Large intestine (tissue), 3 donors: ENCODE measurements around the gene IGSF3. TPM values are rescaled to one million over a fixed set of nuclear protein-coding genes. Genes with fewer than 3 reads are reported as not detected.

Experiments
- DNase-seq, 2 donors: peaks; one replicate each; pipeline versions ENCODE4 v3.0.0 to v3.0.0-alpha.2; 2013
- H3K27ac ChIP-seq: one replicate; pipeline ENCODE4 v1.5.1; 2013; ENCODE audit warnings: low read length
- H3K27me3 ChIP-seq: 2 replicates; pipeline ENCODE4 v1.6.1; 2013; ENCODE audit warnings: low read length; ENCODE audit not compliant: control insufficient read depth, insufficient read depth
- H3K36me3 ChIP-seq: 2 replicates; pipeline ENCODE4 v1.6.1; 2013; ENCODE audit warnings: low read length; ENCODE audit not compliant: control insufficient read depth, insufficient read depth
- H3K4me1 ChIP-seq: one replicate; pipeline ENCODE4 v1.6.1; 2013; ENCODE audit warnings: low read length; ENCODE audit not compliant: control insufficient read depth, insufficient read depth
- H3K4me3 ChIP-seq: one replicate; pipeline ENCODE4 v1.5.1; 2013; ENCODE audit warnings: low read length
- H3K9me3 ChIP-seq: one replicate; pipeline ENCODE4 v1.6.1; 2013; ENCODE audit warnings: mild to moderate bottlenecking, low read depth, low read length, moderate library complexity; ENCODE audit not compliant: control insufficient read depth
- WGBS: methylation state at CpG from one replicate; pipeline ENCODE4 v1.1.5; 2013; ENCODE audit warnings: low lambda C conversion rate; ENCODE audit not compliant: insufficient coverage; 5-methylcytosine and 5-hydroxymethylcytosine counted together
- polyA plus RNA-seq: library from polyadenylated mRNA; unstranded; fragments of 120-200 nt; gene quantifications from one replicate; pipeline ENCODE4 v1.2.1, GENCODE V29; 2013

IGSF3 gene
- polyA plus RNA-seq, 1 donor = 36.1 TPM

DNA sequence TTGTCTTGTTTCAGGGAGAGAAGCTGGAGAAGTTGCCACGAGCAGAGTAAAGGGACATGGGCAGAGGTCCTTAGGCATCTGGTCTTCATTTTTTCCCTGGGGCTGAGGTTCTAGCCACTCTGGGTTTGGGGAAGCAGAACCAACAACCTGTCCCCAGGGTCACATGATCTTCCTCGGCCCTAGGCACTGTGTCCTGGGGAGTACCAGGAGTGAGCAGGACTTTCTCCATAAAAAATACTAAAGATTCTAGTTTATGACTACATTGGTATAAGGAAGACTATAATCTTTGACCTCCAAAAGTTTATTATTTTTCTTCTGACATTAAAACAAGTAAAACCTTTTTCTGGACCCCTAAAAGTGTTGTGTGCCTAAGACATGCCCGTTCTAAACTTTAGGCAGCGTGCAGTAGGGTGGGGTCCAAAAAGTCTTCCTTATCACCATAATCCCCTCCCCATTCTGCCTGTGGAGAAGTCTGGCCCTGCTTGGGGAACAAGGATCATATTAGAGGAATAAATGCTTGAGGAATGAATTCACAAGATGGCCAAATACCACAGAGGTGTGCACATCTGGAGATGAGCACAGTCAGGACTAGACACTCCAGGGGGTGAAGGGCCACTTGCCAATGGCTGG lies 19.3 kb upstream of the IGSF3 start:
- no peak overlapping the region for H3K4me3 ChIP-seq
- no peak for DNase-seq
- H3K27me3 ChIP-seq = no peaks in the 10 kb centered on the region
- peaks cover 5% of the 10 kb centered on the region for H3K4me1 ChIP-seq
- H3K36me3 ChIP-seq = no peaks in the 10 kb centered on the region
- no peaks in the 10 kb centered on the region for H3K9me3 ChIP-seq
- WGBS = no CpG with 5 or more reads among the region's 4 CpGs
- no peak overlapping the region for H3K27ac ChIP-seq

GRCh38 chr1:116686175-116686574 lies 18.6 kb upstream of the IGSF3 start:
- no peak for DNase-seq
- H3K27ac ChIP-seq = no peak overlapping the region
- H3K4me3 ChIP-seq = no peak overlapping the region
- no peaks in the 10 kb centered on the region for H3K9me3 ChIP-seq
- H3K4me1 ChIP-seq = peaks cover 5% of the 10 kb centered on the region
- WGBS = no CpG with 5 or more reads among the region's 7 CpGs
- no peaks in the 10 kb centered on the region for H3K36me3 ChIP-seq
- no peaks in the 10 kb centered on the region for H3K27me3 ChIP-seq

DNA sequence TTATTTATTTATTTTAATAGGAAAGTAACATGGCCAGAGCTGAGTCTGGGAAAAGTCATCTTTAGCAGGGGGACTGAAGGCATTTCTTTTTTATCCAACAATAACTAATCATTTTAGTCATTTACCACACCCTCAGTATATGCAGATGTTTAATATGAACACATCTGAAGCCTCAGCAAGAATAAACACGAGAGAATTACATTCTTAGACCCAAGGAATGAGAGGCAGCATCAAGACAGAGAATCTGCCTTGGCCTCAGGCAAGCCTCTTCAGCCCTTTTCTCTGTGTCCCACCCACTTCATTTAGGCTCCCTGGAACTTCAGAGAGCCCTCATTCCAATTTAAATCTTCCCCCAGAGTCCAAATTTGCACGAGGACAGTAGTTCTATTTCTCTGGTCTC lies 17.0 kb upstream of the IGSF3 start:
- WGBS = no CpG with 5 or more reads among the region's 2 CpGs
- Histone ChIP-seq H3K36me3 (no peaks in the 10 kb centered on the region), H3K9me3 (no peaks in the 10 kb centered on the region), H3K27me3 (no peaks in the 10 kb centered on the region), H3K27ac (no peak overlapping the region), H3K4me1 (no peaks in the 10 kb centered on the region), H3K4me3 (no peak overlapping the region)
- DNase-seq = no peak

GRCh38 chr1:116682641-116683221 lies 15.2 kb upstream of the IGSF3 start:
- no peaks in the 10 kb centered on the region for H3K9me3 ChIP-seq
- no peaks in the 10 kb centered on the region for H3K4me1 ChIP-seq
- DNase-seq = no peak
- H3K4me3 ChIP-seq = no peak overlapping the region
- no peaks in the 10 kb centered on the region for H3K27me3 ChIP-seq
- H3K27ac ChIP-seq = no peak overlapping the region
- H3K36me3 ChIP-seq = no peaks in the 10 kb centered on the region
- WGBS = 80% methylated on average over 1 of the region's 4 CpGs

GRCh38 chr1:116681343-116681899 lies 13.9 kb upstream of the IGSF3 start:
- no CpG with 5 or more reads among the region's 1 CpG for WGBS
- no peak overlapping the region for H3K4me3 ChIP-seq
- no peak for DNase-seq
- no peaks in the 10 kb centered on the region for H3K4me1 ChIP-seq
- H3K27ac ChIP-seq = no peak overlapping the region
- H3K9me3 ChIP-seq = no peaks in the 10 kb centered on the region
- H3K36me3 ChIP-seq = no peaks in the 10 kb centered on the region
- H3K27me3 ChIP-seq = no peaks in the 10 kb centered on the region

DNA sequence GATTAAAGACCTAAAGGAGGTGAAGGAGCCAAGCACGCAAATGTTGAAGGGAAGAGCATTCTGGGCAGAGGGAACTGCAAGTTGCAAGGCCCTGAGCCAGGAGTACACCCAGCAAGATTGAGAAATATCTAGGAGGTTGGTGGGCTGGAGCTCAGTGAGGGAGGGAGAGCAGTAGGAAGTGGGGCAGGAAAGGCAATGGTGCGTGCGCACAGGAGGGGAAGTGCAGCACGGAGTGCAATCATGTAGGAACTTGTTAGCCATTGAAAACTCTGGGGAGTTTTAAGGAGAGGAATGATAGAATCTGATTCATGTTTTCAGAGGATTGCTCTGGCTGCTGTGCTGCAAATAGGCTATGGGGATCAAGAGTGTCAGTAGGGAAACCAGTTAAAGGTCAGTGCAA lies 13.2 kb upstream of the IGSF3 start:
- no peak overlapping the region for H3K4me3 ChIP-seq
- no peaks in the 10 kb centered on the region for H3K27me3 ChIP-seq
- 100% methylated on average over 1 of the region's 4 CpGs for WGBS
- no peaks in the 10 kb centered on the region for H3K9me3 ChIP-seq
- no peaks in the 10 kb centered on the region for H3K4me1 ChIP-seq
- no peaks in the 10 kb centered on the region for H3K36me3 ChIP-seq
- DNase-seq = no peak
- H3K27ac ChIP-seq = no peak overlapping the region

GRCh38 chr1:116679828-116680628 lies 12.5 kb upstream of the IGSF3 start:
- no CpG with 5 or more reads among the region's 4 CpGs for WGBS
- H3K4me3 ChIP-seq = no peak overlapping the region
- no peaks in the 10 kb centered on the region for H3K36me3 ChIP-seq
- H3K27me3 ChIP-seq = no peaks in the 10 kb centered on the region
- no peaks in the 10 kb centered on the region for H3K4me1 ChIP-seq
- no peak for DNase-seq
- no peak overlapping the region for H3K27ac ChIP-seq
- H3K9me3 ChIP-seq = no peaks in the 10 kb centered on the region

GRCh38 chr1:116679091-116679827 lies 11.7 kb upstream of the IGSF3 start:
- Histone ChIP-seq H3K9me3 (no peaks in the 10 kb centered on the region), H3K4me1 (no peaks in the 10 kb centered on the region), H3K27me3 (no peaks in the 10 kb centered on the region), H3K36me3 (no peaks in the 10 kb centered on the region), H3K4me3 (no peak overlapping the region), H3K27ac (no peak overlapping the region)
- no peak for DNase-seq
- 100% methylated on average over 1 of the region's 7 CpGs for WGBS

GRCh38 chr1:116678732-116679090 lies 11.2 kb upstream of the IGSF3 start:
- Histone ChIP-seq H3K4me1 (no peaks in the 10 kb centered on the region), H3K9me3 (no peaks in the 10 kb centered on the region), H3K4me3 (no peak overlapping the region), H3K27me3 (no peaks in the 10 kb centered on the region), H3K36me3 (no peaks in the 10 kb centered on the region), H3K27ac (no peak overlapping the region)
- DNase-seq = no peak
- 83% methylated on average over 1 of the region's 2 CpGs for WGBS

- Histone ChIP-seq H3K36me3 (no peaks in the 10 kb centered on the region), H3K27me3 (no peaks in the 10 kb centered on the region), H3K4me1 (no peaks in the 10 kb centered on the region), H3K27ac (no peak overlapping the region), H3K9me3 (no peaks in the 10 kb centered on the region), H3K4me3 (no peak overlapping the region)
- no CpG with 5 or more reads among the region's 2 CpGs for whole genome bisulfite sequencing
- no peak for DNase-seq
These were observed 10.0 kb upstream of the IGSF3 start for GRCh38 chr1:116677474-116678062.
